GM21825 (cell line): ENCODE results near the gene ANGPTL7.
"Not testable (repeated sequence)": the region's sequence is repeated elsewhere in the genome, so short reads cannot be mapped to it uniquely, and the experiment has no call there.

Experiments used
- ATAC-seq: cut with Tn5 transposase; IDR thresholded peaks from one replicate; pipeline ENCODE4 v1.9.1; 2021; ENCODE audit warnings: mild to moderate bottlenecking, moderate library complexity; ENCODE audit not compliant: unreplicated experiment

ANGPTL7 gene

GRCh38 chr1:11188858-11189451 lies at the start of gene ANGPTL7:
TSS of gene ANGPTL7 (plus strand) at chr1:11189355. CDS start at chr1:11189580, 225 bp downstream.
- ATAC-seq: no peak

- ATAC-seq: no peak
These were observed 46.4 kb upstream of the ANGPTL7 start for GRCh38 chr1:11142618-11143391.

GRCh38 chr1:11143401-11143800 lies 45.8 kb upstream of the ANGPTL7 start:
- ATAC-seq: no peak

GRCh38 chr1:11143907-11144306 lies 45.2 kb upstream of the ANGPTL7 start:
- ATAC-seq: no peak

- ATAC-seq: no peak
These were observed 44.4 kb upstream of the ANGPTL7 start for GRCh38 chr1:11144570-11145256.

GRCh38 chr1:11145741-11146140 lies 43.4 kb upstream of the ANGPTL7 start:
- ATAC-seq: no peak

GRCh38 chr1:11147197-11147770 lies 41.9 kb upstream of the ANGPTL7 start:
- no peak for ATAC-seq

GRCh38 chr1:11150326-11150725 lies 38.8 kb upstream of the ANGPTL7 start:
- ATAC-seq: no peak

GRCh38 chr1:11151114-11151513 lies 38.0 kb upstream of the ANGPTL7 start:
- ATAC-seq: no peak

GRCh38 chr1:11151826-11152612 lies 37.1 kb upstream of the ANGPTL7 start:
- ATAC-seq: no peak

GRCh38 chr1:11152755-11153154 lies 36.4 kb upstream of the ANGPTL7 start:
- no peak for ATAC-seq

GRCh38 chr1:11153184-11153583 lies 36.0 kb upstream of the ANGPTL7 start:
- no peak for ATAC-seq

- no peak for ATAC-seq
These were observed 32.7 kb upstream of the ANGPTL7 start for GRCh38 chr1:11156441-11156840.

GRCh38 chr1:11156963-11157362 lies 32.2 kb upstream of the ANGPTL7 start:
- ATAC-seq: no peak

- no peak for ATAC-seq
These were observed 31.8 kb upstream of the ANGPTL7 start for GRCh38 chr1:11157394-11157793.

GRCh38 chr1:11157867-11158266 lies 31.3 kb upstream of the ANGPTL7 start:
- no peak for ATAC-seq

- no peak for ATAC-seq
These were observed 30.9 kb upstream of the ANGPTL7 start for GRCh38 chr1:11158291-11158690.

- no peak for ATAC-seq
These were observed 30.3 kb upstream of the ANGPTL7 start for GRCh38 chr1:11158720-11159321.

- ATAC-seq: not testable (repeated sequence)
These were observed 26.4 kb upstream of the ANGPTL7 start for GRCh38 chr1:11162752-11163151.

- not testable (repeated sequence) for ATAC-seq
These were observed 22.4 kb upstream of the ANGPTL7 start for GRCh38 chr1:11166744-11167143.
